Stimulated activated naive CD8-positive, alpha-beta T cell treated with anti-CD3 and anti-CD28 coated beads, Interleukin-15, Interleukin-2, amounts not matched to agents 100 U/mL and 50 U/mL, for 24 hours (primary cell): Measurements from ENCODE around the gene ZNF254.
"Not testable (repeated sequence)": the region's sequence is repeated elsewhere in the genome, so short reads cannot be mapped to it uniquely, and the experiment has no call there.

Source experiments
- ATAC-seq: fragments of 150-1000 bp; cut with Tn5 transposase; one replicate; pipeline ENCODE4 v1.10.0; 2021
- DNase-seq: peaks from one replicate; pipeline ENCODE4 v3.0.0; 2021

The ZNF254 gene

DNA sequence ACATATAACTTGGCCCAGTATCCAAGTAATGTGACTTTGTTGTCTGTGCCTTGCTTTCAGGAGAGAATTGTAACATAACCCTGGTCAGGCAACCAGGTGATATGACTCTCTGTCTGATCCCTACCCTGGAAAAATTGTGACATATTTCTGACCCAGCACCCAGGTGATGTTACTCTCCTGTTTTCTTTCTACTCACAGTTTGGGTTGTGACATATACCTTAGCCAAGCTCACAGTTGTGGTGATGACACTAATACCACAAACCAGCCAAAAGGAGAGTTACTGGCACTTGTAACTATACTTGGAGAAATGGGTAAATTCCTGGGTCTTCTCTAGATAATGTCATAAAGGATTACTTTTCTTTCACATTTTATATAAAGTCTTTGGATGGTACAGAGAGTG, 14.3 kb upstream of the ZNF254 start:
- ATAC-seq, result peak; percentile 24

DNA sequence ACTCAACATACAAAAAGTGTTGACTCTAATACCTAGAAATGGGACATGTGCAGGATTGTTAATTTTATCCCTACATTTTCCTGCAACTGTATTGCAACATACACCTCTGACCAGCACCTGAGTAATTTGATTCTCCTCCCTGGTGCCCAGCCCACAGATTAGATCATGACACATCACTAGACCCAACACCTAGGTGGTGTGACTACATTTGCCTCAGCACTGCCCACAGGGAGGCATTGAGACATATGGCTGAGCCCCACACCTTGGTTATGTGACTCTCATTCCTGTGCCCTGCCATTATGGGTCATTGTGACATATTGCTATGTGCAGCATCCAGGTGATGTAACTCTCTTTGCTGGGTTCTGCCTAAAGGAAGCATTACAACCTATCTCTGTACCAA, 13.2 kb upstream of the ZNF254 start:
- DNase-seq (no peak), ATAC-seq (no peak)

More for the DNA sequence above, 14.3 kb upstream of the ZNF254 start:
- no peak for DNase-seq

DNA sequence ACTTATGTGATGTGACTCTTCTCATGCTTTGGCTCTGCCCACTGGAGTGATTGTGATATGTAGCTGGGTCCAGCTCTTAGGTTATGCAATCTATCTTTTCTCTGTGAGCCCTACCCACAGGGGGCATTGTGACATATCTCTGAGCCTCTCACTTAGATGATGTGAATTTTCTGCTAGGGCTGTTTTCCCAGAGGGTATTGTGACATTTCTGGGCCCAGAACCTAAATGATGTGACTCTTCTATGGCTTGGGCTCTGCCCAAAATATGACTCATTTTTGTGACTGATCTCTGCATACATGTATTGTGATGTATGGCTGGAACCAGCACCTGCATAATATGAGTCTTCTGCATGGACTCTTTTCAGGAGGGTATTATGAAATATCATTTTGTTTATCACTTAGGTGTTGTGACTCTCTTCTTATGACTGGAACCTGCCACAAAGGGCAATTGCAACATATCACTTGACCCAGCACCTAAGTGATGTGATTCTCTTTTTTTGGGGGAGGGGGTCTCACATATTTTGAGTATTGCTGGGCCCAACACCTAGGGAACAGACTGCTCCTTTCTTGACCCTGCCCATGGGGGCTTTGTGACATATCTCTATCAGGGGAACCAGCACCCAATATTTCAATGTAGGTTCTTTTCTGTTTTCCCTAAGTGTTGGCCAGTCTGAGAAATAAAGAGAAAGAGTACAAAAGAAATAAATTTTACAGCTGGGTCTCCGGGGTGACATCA, 12.1 kb upstream of the ZNF254 start:
- ATAC-seq (peak; percentile 26), DNase-seq (no peak)

DNA sequence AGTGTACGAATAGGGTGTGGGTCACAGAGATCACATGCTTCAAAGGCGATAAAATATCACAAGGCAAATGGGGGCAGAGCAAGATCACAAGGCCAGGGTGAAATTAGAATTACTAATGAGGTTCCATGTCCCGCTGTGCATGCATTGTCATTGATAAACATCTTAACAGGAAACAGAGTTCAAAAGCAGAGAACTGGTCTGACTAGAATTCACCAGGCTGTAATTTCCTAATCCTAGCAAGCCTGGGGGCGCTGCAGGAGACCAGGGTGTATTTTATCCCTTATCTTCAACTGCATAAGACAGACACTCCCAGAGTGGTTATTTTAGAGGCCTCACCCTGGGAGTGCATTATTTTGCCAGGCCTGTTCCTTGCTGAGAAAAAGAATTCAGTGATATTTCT, 11.5 kb upstream of the ZNF254 start:
- ATAC-seq, DNase-seq: not testable (repeated sequence)

DNA sequence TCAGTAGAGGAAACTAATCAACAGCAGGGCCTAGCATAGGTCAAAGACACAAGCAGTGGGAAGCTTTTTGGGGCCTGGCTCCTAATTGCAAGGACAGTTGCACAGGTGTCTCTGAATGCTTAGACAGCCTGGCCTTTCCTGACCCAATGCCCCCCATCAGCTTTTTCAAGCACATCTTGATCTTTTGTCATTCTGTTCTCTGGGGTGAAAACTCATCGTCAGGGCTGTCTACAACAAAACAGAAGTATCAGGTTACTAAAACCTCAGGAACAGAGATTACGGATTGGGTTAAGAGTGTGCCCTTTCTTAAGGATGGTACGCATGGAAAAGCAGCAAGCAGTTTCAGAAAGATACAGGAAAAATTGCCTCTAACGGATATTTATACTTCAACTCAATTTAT, 8.3 kb upstream of the ZNF254 start:
- ATAC-seq (no peak), DNase-seq (no peak)

DNA sequence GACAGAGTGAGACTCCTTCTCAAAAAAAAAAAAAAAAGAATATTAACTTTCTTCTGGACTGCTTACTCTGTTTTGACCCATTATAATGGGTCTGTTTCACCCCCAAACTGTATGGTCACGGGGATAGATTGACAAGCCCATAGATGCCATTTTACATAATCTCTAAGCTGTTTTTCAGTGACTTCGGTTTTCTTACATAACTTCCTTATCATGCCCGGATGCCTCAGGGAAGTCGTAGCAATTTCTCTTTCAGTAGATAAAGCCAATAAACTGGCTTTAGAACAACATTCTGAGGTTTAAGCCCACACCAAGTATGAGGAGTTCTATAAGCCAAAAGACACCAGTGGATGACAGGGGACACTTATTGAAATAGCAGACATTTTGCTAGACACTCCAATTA, 5.9 kb upstream of the ZNF254 start:
- ATAC-seq (no peak), DNase-seq (no peak)

DNA sequence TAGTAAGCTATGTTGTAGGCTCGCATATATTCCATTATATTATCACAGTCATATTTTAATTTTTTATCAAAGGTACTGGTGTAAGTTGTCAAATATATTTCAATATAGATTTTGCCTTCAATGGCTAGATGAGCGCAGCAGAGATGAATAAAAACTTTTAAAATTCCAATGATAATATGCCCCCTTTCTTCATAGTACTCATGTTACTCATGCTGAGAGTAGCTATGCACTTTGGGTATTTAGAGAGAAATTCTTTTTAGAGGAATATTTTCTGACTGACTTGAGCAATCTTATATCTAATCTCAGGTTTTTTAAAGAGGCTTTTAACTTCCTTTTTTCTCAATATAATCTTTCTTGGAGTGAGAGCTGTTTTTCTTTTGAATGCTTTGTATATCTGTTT, 11.4 kb downstream of the ZNF254 start:
- ATAC-seq, result no peak
- no peak for DNase-seq

DNA sequence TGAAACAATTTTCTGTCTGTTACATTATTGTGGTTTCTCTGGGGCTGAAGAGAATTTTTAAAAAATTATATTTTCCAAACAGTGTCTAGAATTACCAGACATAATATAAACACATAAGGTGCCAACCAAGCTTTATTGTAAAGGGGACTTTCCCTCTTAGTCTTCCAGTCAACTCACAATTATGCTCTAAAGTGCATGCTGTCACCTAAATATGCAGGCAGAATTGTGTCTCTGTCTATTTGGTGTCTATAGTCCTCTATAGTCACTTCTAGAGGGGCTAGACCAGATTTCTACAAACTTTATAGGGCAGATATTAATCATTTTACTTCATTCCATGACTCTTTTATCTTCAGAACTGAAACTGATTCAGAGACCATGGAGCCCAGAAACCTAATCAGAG, 12.8 kb downstream of the ZNF254 start:
- DNase-seq (no peak), ATAC-seq (peak; percentile 28)

DNA sequence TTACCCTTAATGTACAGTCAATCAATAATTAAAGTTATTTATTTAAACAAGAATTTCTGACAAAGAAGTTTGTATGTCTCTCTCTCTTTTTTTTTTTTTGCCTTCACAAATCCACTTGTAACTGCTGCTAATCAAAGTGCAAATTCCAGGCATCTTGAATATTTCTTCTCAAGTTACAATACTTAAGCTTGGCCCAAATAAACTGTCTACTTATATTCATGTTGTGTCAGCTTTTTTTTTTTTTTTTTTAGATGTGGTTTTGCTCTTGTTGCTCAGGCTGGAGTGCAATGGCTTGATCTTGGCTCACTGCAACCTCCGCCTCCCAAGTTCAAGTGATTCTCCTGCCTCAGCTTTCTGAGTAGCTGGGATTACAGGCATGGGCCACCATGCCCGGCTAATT, 13.6 kb downstream of the ZNF254 start:
- DNase-seq, ATAC-seq: not testable (repeated sequence)

DNA sequence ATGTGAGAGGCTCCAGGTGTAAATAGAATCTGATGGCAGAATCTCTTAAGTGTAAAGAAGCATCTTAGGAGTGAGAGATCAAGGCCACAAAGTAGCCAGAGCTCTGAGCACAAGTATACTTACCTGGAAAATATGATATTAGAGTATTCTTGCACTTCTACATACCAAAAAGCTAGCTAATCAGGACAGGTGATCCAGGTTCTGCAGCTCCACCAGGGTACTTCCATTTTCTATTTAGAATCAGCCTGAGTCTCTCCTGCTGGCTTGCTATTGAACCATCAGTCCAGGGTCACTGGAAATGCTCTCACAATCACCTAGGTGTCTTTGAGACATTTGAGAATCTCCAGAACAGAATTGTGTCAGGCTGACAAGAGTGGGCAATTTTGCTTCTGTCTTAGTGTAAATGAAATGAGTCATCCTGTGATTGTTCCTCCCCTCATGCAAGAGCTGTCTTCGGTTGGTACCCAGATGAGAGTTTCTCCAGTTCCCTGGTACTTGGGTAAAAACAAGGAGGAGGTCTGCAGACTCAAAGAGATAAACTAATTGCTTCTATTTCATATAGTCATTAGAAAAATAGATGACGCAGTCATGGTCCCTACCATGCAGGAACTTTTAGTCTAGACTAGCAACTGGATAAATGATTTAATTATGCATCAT, 14.6 kb downstream of the ZNF254 start:
- DNase-seq (no peak), ATAC-seq (no peak)

DNA sequence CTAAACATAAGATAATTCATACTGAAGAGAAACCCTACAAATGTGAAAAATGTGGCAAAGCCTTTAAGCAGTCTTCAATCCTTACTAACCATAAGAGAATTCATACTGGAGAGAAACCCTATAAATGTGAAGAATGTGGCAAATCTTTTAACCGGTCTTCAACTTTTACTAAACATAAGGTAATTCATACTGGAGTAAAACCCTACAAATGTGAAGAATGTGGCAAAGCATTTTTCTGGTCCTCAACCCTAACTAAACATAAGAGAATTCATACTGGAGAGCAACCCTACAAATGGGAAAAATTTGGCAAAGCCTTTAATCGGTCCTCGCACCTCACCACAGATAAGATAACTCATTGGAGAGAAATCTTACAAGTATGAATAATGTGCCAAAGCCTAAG, 40.6 kb downstream of the ZNF254 start:
- ATAC-seq, result no peak

DNA sequence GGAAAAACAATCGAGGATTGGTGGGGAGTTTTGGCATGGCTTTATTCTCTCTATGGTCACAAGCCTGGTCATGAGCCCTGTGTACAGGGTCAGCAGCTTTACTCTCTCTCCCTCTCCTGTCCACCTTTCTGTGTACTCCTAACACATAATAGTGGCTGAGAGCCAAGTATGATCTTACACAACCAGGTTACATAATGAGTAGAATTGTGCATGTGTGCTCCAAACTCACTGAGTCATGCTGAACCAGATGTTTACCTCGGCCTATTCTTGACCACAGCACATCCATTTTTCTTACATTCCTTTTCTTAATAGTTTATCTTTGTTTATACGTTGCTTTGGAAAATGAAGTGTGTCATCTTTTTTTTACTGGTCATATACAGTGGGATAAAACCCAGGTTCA, 53.1 kb downstream of the ZNF254 start:
- ATAC-seq (no peak), DNase-seq (no peak)

More for the DNA sequence above, 40.6 kb downstream of the ZNF254 start:
- no peak for DNase-seq

DNA sequence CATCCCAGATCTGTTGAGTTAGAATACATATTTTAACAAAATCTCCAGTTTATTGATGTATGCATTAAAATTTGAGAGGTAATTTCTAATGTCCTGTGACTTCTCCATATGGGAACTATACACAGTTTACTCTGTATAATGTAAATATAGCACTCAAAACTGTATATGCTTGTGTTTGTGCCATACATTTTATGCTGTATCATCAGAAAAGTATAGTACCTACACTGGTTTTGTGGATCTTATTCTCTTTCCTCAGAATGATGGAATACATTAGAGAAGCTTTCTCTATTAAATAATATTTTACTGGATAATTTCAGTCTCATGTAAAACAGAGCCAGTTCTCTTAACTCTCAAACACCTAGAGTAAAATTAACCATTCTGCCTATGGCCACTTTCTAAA, 53.6 kb downstream of the ZNF254 start:
- no peak for ATAC-seq
- DNase-seq, result no peak

DNA sequence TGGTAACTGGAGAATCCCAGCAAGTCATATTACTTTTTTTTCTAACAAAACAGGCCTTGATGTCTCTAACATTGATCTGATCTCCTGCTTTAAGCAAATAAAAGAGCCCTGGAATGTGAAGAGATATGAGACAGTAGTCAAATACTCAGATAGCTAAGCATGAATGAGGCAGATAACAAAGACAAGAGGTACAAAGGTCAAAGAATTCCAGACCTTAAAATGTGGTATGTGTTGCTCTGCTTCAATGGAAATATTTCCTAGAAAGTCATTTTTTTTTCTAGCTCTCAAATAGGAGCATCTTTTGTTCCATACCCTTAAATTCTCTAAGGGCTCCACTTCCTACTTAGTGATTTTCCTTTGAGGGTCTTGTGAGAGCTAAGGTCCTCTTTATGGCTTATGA, 54.6 kb downstream of the ZNF254 start:
- no peak for ATAC-seq

DNA sequence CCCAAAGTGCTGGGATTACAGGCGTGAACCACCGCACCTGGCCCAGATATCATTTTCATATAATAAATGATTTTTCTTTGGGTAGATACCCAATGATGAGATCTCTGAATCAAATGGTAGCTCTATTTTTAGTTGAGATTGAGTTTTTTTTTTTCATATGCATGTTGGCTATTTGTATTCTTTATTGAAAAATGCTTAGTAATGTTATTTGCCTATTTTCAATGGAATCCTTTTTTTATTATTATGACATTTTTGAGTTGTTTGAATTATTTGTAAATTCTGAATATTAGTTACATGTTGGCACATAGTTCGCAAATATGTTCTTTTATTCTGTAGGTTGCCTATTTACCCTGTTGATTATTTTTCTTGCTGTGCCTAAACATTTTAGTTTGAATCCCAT, 55.8 kb downstream of the ZNF254 start:
- DNase-seq (no peak), ATAC-seq (no peak)

More for the DNA sequence above, 54.6 kb downstream of the ZNF254 start:
- DNase-seq, result no peak

DNA sequence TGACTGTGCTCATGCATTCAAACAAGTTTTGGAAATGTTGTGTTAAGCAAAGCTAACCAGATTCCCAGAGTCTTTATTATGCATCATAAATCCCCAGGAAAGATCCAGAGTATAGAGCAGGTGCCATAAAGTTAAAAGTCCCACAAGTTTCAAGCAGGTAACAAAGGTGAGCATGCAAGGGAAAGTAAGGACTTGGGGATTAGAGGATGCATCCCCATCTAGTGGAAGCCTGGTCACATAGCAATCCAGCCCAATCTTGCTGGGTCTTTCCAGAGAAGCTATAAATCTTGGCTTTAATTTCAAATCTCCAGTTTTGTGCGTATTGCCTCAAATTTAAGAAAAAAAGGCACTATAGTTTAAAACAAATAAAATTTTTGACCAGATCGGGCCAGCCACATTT, 72.7 kb downstream of the ZNF254 start:
- ATAC-seq, result no peak

DNA sequence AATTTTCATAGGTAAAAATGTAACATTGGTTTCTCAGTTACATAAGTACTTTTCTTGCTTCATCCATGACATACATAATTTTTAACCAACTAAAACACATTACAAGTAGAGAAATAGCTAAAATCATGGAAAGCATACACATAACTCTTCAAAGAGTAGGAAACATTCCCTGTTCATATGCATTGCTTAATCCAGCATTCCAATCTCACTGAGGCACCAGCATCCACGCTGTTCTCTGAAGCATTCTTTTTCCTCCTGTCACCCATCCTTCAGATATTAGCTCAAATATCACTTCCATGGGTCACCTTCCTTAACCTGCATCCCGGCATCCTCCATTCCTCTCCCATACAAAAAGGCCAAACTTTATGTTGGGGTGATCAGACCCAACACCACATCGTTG, 79.1 kb downstream of the ZNF254 start:
- no peak for DNase-seq
- ATAC-seq, result no peak

More for the DNA sequence above, 72.7 kb downstream of the ZNF254 start:
- no peak for DNase-seq

DNA sequence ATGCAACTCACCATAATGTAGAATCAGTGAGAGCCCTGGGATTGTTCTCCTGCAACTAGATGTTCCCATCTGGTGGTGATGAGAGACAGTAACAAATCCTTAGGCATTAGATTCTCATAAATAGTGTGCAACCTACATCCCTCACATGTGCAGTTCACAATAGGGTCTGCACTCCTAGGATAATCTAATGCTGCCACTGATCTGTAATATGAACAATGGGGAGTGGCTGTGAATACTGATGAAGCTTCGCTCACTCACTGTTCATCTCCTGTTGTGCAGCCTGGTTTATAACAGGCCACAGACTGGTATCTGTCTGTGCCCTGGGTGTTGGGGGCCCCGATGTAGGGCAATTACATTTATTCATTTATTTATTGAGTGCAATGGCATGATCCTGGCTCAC, 86.9 kb downstream of the ZNF254 start:
- ATAC-seq (no peak), DNase-seq (no peak)

DNA sequence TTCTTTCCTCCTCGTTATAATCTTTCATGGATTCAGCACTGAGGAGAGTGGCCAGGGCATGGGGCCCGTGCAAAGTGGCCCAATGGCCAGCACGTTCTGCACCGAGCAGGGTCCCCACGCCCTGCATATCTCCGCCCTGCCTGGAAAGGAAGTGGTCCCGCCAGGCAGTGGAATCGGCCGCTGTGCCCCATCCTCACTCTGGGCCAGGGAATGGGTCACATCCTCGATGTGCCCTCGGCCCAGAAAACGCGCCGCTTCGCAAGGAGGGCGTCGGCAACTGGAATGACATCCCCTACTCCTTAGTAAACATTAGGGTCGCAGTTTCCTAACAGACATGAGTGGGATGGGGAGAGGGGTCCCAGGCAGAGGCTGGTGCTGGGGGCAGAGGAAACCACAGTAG, 90.7 kb downstream of the ZNF254 start:
- no peak for ATAC-seq

DNA sequence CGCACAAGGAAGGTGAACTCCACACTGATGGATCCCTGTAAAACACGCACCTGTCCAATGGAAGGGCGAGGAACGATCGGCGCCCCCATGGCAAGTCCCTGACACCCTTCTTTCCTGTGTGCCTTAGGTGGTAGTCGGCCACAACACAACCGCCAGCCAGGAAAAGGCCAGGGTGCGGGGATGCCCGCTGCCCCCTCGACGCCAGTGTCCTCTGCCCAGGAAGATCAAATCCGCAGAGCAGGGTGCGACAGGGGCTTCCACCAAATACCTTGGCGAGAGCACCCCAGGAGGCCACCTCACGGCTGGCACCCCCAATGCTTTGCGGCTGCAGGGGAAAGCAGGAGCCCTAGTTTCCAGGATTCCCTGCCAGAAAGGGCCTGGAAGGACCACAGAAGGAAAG, 91.2 kb downstream of the ZNF254 start:
- ATAC-seq (no peak), DNase-seq (no peak)

More for the DNA sequence above, 90.7 kb downstream of the ZNF254 start:
- DNase-seq, result no peak
